Hepatocyte (in vitro differentiated cells): Measurements from ENCODE around the gene EPHB6. TPM values are rescaled to one million over a fixed set of nuclear protein-coding genes. Genes with fewer than 3 reads are reported as not detected.

ENCODE experiments used
- DNase-seq: peaks from one replicate; pipeline ENCODE4 v3.0.0-alpha.2; 2016; ENCODE audit warnings: low spot score
- H2AFZ ChIP-seq: fragments of 200-600 bp; sonication (generic); 2 replicates; pipeline ENCODE4 v1.6.0; 2016; ENCODE audit warnings: antibody characterized with exemption, mild to moderate bottlenecking
- H3K27ac ChIP-seq: fragments of 200-600 bp; sonication (generic); 2 replicates; pipeline ENCODE4 v1.5.1; 2016; ENCODE audit warnings: mild to moderate bottlenecking
- H3K27me3 ChIP-seq: fragments of 200-600 bp; sonication (generic); 2 replicates; pipeline ENCODE4 v1.6.1; 2016
- H3K36me3 ChIP-seq: fragments of 200-600 bp; sonication (generic); replicated peaks from 2 replicates; pipeline ENCODE4 v1.5.1; 2016; ENCODE audit warnings: low read depth; ENCODE audit not compliant: insufficient read depth
- H3K4me1 ChIP-seq: fragments of 200-600 bp; sonication (generic); 2 replicates; pipeline ENCODE4 v1.5.1; 2016; ENCODE audit warnings: mild to moderate bottlenecking, moderate library complexity; ENCODE audit not compliant: insufficient read depth
- H3K4me2 ChIP-seq: fragments of 200-600 bp; sonication (generic); 2 replicates; pipeline ENCODE4 v1.6.0; 2016
- H3K4me3 ChIP-seq: fragments of 200-600 bp; sonication (generic); 2 replicates; pipeline ENCODE4 v1.5.1; 2016; ENCODE audit warnings: mild to moderate bottlenecking
- H3K79me2 ChIP-seq: fragments of 200-600 bp; sonication (generic); 2 replicates; pipeline ENCODE4 v1.6.0; 2017; ENCODE audit warnings: mild to moderate bottlenecking
- H3K9me2 ChIP-seq: fragments of 200-600 bp; sonication (generic); replicated peaks from 2 replicates; pipeline ENCODE4 v1.6.0; 2017; ENCODE audit warnings: mild to moderate bottlenecking; ENCODE audit not compliant: insufficient read depth
- H3K9me3 ChIP-seq: fragments of 200-600 bp; sonication (generic); 2 replicates; pipeline ENCODE4 v1.5.1; 2016; ENCODE audit warnings: low read depth, mild to moderate bottlenecking
- H4K20me1 ChIP-seq: fragments of 200-600 bp; sonication (generic); 2 replicates; pipeline ENCODE4 v1.6.0; 2016; ENCODE audit warnings: mild to moderate bottlenecking; ENCODE audit not compliant: insufficient read depth, poor library complexity, severe bottlenecking
- CTCF ChIP-seq: fragments of 200-600 bp; sonication (generic); IDR thresholded peaks from 2 replicates; pipeline ENCODE4 v1.5.1; 2016; ENCODE audit warnings: antibody characterized with exemption, mild to moderate bottlenecking; ENCODE audit not compliant: poor library complexity
- EZH2 ChIP-seq: fragments of 200-600 bp; sonication (generic); IDR thresholded peaks from 2 replicates; pipeline ENCODE4 v1.6.1; 2016; ENCODE audit warnings: antibody characterized with exemption, mild to moderate bottlenecking, borderline replicate concordance
- EZH2phosphoT487 ChIP-seq: fragments of 200-600 bp; sonication (generic); IDR thresholded peaks from one replicate; pipeline ENCODE4 v1.6.1; 2018; ENCODE audit warnings: antibody characterized with exemption, mild to moderate bottlenecking, low read depth, moderate library complexity; ENCODE audit not compliant: unreplicated experiment, severe bottlenecking
- WGBS: methylation state at CpG from one replicate; pipeline ENCODE4 v1.1.6; 2016; ENCODE audit warnings: low lambda C conversion rate; ENCODE audit errors: missing lambda C conversion rate; 5-methylcytosine and 5-hydroxymethylcytosine counted together
- polyA plus RNA-seq: library from polyadenylated mRNA; unstranded; fragments of >200 nt; fragmentation: Nextera tagmentation; extraction: Ambion mirVana; gene quantifications from 2 replicates; pipeline ENCODE4 v1.2.1, GENCODE V29; 2016
- total RNA-seq: library from RNA; depleted of rRNA; stranded (reverse); fragments of >200 nt; gene quantifications from 2 replicates; pipeline ENCODE4 v1.2.3, GENCODE V29; 2014

Gene EPHB6
- total and polyA plus RNA-seq, 2 experiments from 2014 or later: 14.8 to 29.6 TPM

DNA sequence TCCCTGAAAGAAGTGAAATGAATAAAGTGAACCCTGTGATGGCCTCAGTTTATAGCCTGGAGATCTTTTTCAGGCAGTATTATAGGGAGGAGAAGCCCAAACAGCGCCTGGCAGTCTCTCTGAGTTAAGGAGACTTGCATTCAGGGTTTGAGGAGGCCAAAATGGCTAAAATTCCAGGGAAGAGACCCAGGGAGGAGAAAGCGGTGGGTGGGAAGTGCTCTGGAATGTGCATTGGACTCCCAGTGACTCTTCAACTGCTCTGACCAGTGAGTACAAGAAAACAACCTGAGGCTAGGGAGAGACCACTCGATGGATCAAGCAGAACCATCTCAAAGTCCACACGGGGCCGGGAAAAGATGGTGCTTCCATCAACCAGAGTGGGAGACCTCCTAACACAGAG is 35.3 kb upstream of the EPHB6 start:
- H3K79me2 ChIP-seq: no peaks in the 10 kb centered on the region
- no peak overlapping the region for H3K4me2 ChIP-seq
- no peaks in the 10 kb centered on the region for H3K9me2 ChIP-seq
- DNase-seq: no peak
- WGBS: 92% methylated on average over 5 of the region's 5 CpGs
- H3K27me3 ChIP-seq: peaks cover 7% of the 10 kb centered on the region
- H3K4me1 ChIP-seq: no peaks in the 10 kb centered on the region
- no peaks in the 10 kb centered on the region for H3K9me3 ChIP-seq
- TF ChIP-seq EZH2phosphoT487 (no peak), EZH2 (no peak), CTCF (no peak)
- H2AFZ ChIP-seq: no peak overlapping the region
- H3K27ac ChIP-seq: no peak overlapping the region
- H3K36me3 ChIP-seq: no peaks in the 10 kb centered on the region
- no peaks in the 10 kb centered on the region for H4K20me1 ChIP-seq
- H3K4me3 ChIP-seq: no peak overlapping the region

GRCh38 chr7:142822714-142823113 is 32.2 kb upstream of the EPHB6 start:
- H3K4me1 ChIP-seq: no peaks in the 10 kb centered on the region
- no peaks in the 10 kb centered on the region for H3K79me2 ChIP-seq
- no peaks in the 10 kb centered on the region for H3K36me3 ChIP-seq
- no peaks in the 10 kb centered on the region for H3K9me2 ChIP-seq
- DNase-seq: no peak
- 62% methylated on average over 1 of the region's 1 CpG for WGBS
- H3K27ac ChIP-seq: no peak overlapping the region
- H3K4me2 ChIP-seq: no peak overlapping the region
- no peaks in the 10 kb centered on the region for H4K20me1 ChIP-seq
- H3K9me3 ChIP-seq: no peaks in the 10 kb centered on the region
- no peak overlapping the region for H2AFZ ChIP-seq
- H3K27me3 ChIP-seq: no peaks in the 10 kb centered on the region
- no peak overlapping the region for H3K4me3 ChIP-seq
- TF ChIP-seq CTCF (no peak), EZH2phosphoT487 (no peak), EZH2 (no peak)

- Histone ChIP-seq H3K4me3 (no peak overlapping the region), H3K79me2 (no peaks in the 10 kb centered on the region)
- 48% methylated on average over 1 of the region's 1 CpG for WGBS
Measured at GRCh38 chr7:142827951-142828500, 26.9 kb upstream of the EPHB6 start.

More at GRCh38 chr7:142827951-142828500, 26.9 kb upstream of the EPHB6 start:
- TF ChIP-seq EZH2phosphoT487: no peak
- TF ChIP-seq EZH2: no peak
- TF ChIP-seq CTCF: no peak
- Histone ChIP-seq H3K9me2 (no peaks in the 10 kb centered on the region), H3K4me2 (no peak overlapping the region), H3K27me3 (peaks cover 3% of the 10 kb centered on the region), H3K9me3 (no peaks in the 10 kb centered on the region), H4K20me1 (no peaks in the 10 kb centered on the region), H2AFZ (no peak overlapping the region), H3K27ac (no peak overlapping the region), H3K36me3 (no peaks in the 10 kb centered on the region), H3K4me1 (peaks cover 1% of the 10 kb centered on the region)
- DNase-seq: no peak
